SH-SY5Y (cell line): ENCODE measurements around the gene ZNF202.

Source experiments
- GATA2 ChIP-seq: IDR thresholded peaks from 2 replicates; pipeline ENCODE4 v1.6.1; 2011; ENCODE audit warnings: mild to moderate bottlenecking, low read depth, low read length
- GATA3 ChIP-seq: IDR thresholded peaks from 2 replicates; pipeline ENCODE4 v1.6.1; 2011; ENCODE audit warnings: low read depth, mild to moderate bottlenecking, low read length, moderate library complexity

GRCh38 chr11:123775715-123776549, 34.5 kb upstream of the ZNF202 start:
- TF ChIP-seq GATA2 (no peak), GATA3 (no peak)
